Coronary artery (tissue), 2 donors: ENCODE results near the gene OPN1SW.

Experiments used
- DNase-seq: peaks from one replicate; pipeline ENCODE4 v3.0.0-alpha.2; 2017; ENCODE audit warnings: low spot score
- H3K27ac ChIP-seq, 2 donors: fragments of 200-600 bp; sonication (generic); one replicate each; pipeline ENCODE4 v1.5.1; 2016 to 2019
- H3K4me3 ChIP-seq: fragments of 200-600 bp; sonication (generic); 2 replicates; pipeline ENCODE4 v1.5.1; 2016; ENCODE audit warnings: mild to moderate bottlenecking, moderate library complexity
- CTCF ChIP-seq: fragments of 200-600 bp; sonication (generic); IDR thresholded peaks from one replicate; pipeline ENCODE4 v1.5.1; 2019; ENCODE audit warnings: antibody characterized with exemption

The OPN1SW gene

DNA sequence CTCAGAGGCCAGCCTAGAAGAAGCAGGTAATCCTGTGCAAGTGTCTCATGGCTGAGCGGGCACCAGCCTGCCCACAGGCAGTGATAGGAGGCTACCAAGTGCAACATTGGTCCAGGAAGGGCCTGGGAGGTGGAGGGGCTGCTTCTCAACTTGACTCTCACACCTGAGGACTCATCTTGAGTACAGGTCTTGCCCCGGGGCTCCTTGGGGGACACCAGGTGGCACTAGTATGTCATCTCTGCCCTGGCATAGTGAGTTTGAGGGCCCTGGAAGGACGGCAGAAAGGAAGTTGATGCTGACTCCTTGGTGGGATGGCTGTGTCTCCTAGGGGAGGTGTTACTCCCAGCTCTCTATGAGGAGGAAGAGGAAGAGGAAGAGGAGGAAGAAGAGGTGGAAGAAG, 18.4 kb upstream of the OPN1SW start:
- Histone ChIP-seq H3K4me3 (no peak overlapping the region), H3K27ac (no peak overlapping the region)
- DNase-seq: no peak
- TF ChIP-seq CTCF: no peak

- no peak overlapping the region for H3K4me3 ChIP-seq
- no peak for DNase-seq
- TF ChIP-seq CTCF: no peak
- H3K27ac ChIP-seq: no peak overlapping the region
Observed at GRCh38 chr7:128793181-128793547, 17.6 kb upstream of the OPN1SW start.

DNA sequence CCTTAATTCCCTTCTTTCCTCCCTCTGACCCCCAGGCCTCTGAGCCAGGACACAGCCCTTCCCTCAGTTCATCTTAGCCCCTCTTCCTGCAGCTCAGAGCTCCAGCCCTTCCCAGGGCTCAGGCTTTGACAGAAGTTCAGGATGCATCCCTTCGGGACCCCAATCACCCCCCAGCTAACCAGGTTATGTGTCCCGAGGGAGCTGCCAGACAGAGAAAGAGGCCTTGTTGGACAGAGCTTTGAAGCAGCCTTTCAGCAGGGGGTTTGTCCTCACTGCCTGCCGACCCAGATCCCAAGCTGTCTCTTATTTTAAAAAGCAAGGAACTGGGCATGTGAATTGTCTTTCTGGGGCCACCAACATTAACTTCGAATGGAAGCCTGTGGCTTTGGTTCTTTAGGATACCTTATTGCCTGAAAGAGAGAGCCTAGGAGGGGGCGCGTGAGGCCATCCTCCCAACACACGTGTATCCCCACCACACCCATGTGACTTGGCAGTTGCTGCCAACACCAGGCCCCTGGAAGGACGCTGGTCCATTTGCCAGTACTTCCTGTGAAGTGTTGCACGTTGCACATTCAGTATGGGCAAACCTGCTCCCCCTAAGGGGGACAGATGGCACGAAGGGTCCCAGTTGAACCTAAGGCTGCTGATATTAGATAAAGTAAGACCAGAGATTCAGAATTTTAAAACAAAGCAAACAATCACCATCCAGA, 17.0 kb upstream of the OPN1SW start:
- Histone ChIP-seq H3K4me3 (no peak overlapping the region), H3K27ac (no peak overlapping the region)
- TF ChIP-seq CTCF: no peak
- no peak for DNase-seq

GRCh38 chr7:128791972-128792327, 16.4 kb upstream of the OPN1SW start:
- TF ChIP-seq CTCF: no peak
- H3K27ac ChIP-seq: peak overlapping the region in 1 of 2 donors; percentile 62
- DNase-seq: no peak
- H3K4me3 ChIP-seq: peak overlapping the region; percentile 79

DNA sequence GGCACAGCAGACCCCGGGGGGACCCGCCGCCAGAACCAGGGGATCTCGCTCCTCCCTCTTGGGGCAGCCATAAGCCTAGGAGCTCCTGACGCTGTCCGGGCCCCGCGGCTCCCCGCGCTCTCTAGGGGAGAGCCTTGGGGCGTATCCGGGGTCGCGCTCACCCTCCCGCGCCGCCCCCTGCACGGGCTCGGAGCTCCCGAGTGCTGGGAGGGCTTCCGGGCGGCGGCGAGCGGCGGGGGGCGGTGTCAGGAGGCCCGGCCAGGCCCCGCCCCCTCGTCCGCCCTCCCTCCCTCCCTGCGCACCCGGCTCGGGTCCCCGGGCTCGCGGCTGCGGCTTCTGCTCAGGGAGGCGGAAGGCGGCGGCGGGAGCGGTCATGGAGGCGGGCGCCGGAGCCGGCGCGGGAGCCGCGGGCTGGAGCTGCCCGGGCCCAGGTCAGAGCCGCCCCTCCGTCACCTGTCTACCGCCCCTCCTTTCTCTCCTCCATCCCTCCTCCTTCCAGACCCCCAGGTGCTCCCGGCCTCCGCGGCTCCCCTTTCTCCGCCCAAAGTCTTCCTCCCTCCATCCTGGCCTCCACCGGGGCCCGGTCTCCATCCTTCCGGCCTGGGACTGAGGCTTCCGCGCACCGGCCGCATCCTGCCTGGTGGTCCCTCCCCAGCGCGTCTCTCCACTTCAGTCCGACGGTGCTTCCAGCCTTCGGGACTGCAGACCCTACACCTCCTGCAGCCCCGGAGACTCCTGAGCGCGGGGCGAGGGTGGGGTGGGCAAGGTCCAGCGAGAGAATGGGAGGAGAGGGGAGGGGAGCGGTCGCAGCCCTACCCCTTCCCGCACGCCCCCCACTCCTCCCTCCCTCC, 15.8 kb upstream of the OPN1SW start, which contains the start of gene CCDC136:
Gene CCDC136, plus strand, starts transcription at position 848 of the 851 bp plus-strand sequence. CDS start 444 bp downstream, outside the sequence.
- DNase-seq: no peak
- no peak for TF ChIP-seq CTCF
- Histone ChIP-seq H3K27ac (peak within 1 kb of the TSS; percentile 58 to 62), H3K4me3 (peak within 1 kb of the TSS; percentile 79)

- H3K4me3 ChIP-seq: peak overlapping the region; percentile 79
- no peak for DNase-seq
- peak overlapping the region; percentile 58 to 62 for H3K27ac ChIP-seq
- no peak for TF ChIP-seq CTCF
Observed at GRCh38 chr7:128790315-128791041, 14.9 kb upstream of the OPN1SW start.
